Testis (tissue), 2 donors: Measurements from ENCODE around the gene RPUSD3.

Source experiments
- CTCF ChIP-seq, 3 experiments: fragments of 450-650 bp in 2 of 3; fragments of 200-600 bp in 1 of 3; sonication (generic) in 1 of 3; IDR thresholded peaks; one replicate each; pipeline ENCODE4 v1.5.1; 2016 to 2019; ENCODE audit warnings: antibody characterized with exemption in 3 of 3, mild to moderate bottlenecking in 2 of 3, moderate library complexity in 1 of 3
- POLR2A ChIP-seq: fragments of 450-650 bp; IDR thresholded peaks from one replicate; pipeline ENCODE4 v1.6.1; 2017; ENCODE audit warnings: antibody characterized with exemption, mild to moderate bottlenecking, moderate library complexity

- no peak for TF ChIP-seq CTCF (IDR thresholded peaks at IDR 0.05)
- no peak for TF ChIP-seq POLR2A
Observed at GRCh38 chr3:9837701-9838582, 5.9 kb downstream of the RPUSD3 start.
